Upper lobe of left lung (tissue), 4 donors: ENCODE results near the gene CYFIP1.

Experiments used
- CTCF ChIP-seq, 6 experiments: fragments of 450-650 bp in 4 of 6; fragments of 200-600 bp in 2 of 6; sonication (generic) in 2 of 6; IDR thresholded peaks; one replicate each; pipeline ENCODE4 v1.5.1; 2016 to 2019; ENCODE audit warnings: antibody characterized with exemption in 6 of 6
- EP300 ChIP-seq, 4 donors: sonication (generic); formaldehyde crosslinking; IDR thresholded peaks; one replicate each; pipeline ENCODE4 v1.5.1; 2017; ENCODE audit warnings: antibody characterized with exemption in 4 of 4, control low read depth in 2 of 4

GRCh38 chr15:22973286-22973685, 6.9 kb downstream of the CYFIP1 start:
- TF ChIP-seq EP300 (IDR thresholded peaks at IDR 0.05), result no peak
- no peak for TF ChIP-seq CTCF (IDR thresholded peaks at IDR 0.05)
